ENCODE results near the gene EEA1. TPM values are rescaled to one million over a fixed set of nuclear protein-coding genes. Genes with fewer than 3 reads are reported as not detected.
"Not testable (repeated sequence)": the region's sequence is repeated elsewhere in the genome, so short reads cannot be mapped to it uniquely, and the experiment has no call there.

Gene EEA1
- total RNA-seq, 2 donors from 2014 or later: 32.4 to 33.4 TPM

DNA sequence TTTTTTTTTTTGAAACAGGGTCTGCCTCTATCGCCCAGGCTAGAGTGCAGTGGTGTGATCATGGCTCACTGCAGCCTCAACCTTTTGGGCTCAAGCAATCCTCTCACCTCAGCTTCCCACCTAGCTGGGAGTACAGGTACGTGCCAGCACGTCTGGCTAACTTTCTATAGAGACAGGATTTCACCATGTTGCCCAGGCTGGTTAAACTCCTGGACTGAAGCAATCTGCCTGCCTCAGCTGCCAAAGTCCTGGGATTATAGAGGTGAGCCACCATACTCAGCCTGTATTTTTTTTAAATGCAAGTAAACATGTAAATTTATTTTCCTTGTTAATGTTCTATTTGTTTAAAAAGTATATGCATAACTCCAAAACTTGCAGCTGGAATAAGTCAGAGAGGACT lies 80.4 kb downstream of the EEA1 start:
- DNase-seq: no peak
- intact Hi-C loops (cut with DNase I, micrococcal nuclease): no loop called here
- ATAC-seq: no peak

DNA sequence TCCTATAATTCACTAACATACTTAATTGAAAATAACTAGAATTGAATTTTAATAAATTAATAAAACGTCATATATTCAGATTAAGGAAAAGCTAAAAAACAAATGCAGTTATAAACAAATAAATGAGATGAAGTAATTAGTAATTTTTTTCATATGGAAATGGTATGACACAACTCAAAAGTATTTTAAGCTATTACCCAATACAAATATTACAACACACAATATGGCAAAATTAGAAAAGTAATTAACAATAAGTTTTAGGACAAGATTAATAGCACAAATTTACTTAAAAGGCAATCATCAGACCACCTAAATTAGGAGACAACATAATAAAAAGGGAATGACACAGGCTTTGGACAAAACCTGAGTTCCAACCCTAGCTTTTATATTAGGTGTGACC lies 81.7 kb downstream of the EEA1 start:
- intact Hi-C loops (cut with DNase I, micrococcal nuclease): no loop called here
- DNase-seq (no peak), ATAC-seq (no peak)

DNA sequence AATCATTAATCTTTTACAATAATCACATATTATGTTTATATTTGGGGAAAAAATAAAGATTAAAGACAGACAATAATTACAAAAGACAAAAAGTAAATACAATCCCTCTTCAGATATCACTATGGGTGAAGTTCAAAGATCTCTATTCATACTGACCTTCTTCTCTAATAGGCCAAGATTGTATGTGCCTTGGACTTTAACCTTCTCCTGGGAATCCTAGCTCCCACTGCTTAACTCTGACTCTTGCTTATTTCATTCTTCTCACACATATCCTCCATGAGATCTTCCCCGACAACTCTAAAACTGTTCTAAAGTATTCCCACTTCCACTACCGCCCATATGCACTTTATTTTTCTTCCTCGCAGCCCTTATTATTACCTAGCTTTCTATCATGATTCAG lies 83.8 kb downstream of the EEA1 start:
- intact Hi-C loops (cut with DNase I, micrococcal nuclease): no loop called here
- peak; percentile 66 for ATAC-seq
- DNase-seq: no peak

DNA sequence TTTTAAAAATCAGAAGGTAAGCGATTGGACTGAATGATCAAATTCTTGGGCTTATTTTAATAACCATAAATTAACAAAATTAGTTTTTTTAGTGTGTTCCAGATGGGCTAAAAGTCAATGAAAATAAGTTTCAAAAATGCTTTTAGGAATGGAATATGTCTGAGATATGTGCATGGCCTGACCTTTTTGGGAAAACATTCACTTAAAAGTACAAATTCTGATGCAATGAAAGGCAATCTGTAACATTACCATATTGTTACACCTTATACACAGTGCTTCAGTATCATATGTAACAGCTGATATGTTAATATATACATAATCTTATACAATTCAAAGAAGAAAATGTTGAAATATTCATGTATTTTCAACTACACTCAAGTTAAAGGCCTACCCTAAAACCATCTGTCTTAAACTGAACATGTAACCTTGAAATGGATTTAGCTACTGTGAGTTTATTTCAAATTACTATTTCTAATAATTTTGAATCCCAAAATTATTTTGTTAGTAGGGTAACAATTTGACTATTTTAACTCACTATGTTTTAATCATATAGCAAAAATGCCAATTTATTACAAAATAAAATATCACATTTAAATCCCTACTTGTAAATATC lies 84.8 kb downstream of the EEA1 start:
- intact Hi-C loops (cut with DNase I, micrococcal nuclease): no loop called here
- DNase-seq: no peak
- no peak for ATAC-seq

DNA sequence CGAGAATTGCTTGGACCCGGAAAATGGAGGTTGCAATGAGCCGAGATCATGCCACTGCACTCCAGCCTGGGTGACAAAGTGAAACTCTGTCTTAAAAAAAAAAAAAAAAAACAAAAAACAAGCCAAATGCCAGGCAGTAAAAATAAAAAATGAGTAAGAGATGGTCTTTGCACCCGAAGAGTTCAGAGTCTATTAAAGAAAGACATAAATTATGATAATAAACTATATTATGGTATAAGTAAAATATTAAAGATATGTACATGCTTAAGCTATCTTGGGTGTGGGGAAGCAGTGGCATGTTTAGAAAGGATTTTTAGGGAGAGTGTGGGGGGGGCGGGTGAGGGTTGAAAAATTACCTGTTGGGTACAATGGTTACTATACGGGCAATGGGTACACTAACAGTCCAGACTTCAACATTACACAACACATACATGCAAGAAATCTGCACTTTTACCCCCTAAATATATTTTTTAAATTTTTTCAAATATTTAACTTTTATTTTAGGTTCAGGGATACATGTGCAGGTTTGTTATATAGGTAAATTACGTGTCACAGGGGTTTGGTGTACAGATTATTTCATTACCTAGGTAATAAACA lies 99.3 kb downstream of the EEA1 start:
- DNase-seq (no peak), ATAC-seq (peak; percentile 65)
- intact Hi-C loops (cut with DNase I, micrococcal nuclease): no loop called here

DNA sequence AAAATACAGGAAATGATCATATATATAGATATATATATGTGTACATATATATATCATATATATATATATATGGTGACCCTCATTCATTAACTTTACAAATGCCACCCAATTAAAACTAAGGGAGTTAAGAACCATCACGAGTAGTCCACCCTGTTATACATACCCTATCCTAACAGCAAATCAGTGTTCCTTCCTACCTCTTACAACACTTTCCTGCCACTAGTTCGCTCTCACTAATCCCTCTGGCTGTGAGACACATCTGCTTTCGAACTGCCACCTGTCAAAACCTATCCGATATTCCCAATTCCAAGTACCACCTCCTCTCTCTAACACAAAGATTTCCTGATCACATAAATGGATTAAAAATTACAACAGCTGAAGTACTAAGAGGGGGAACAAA lies 100.5 kb downstream of the EEA1 start:
- DNase-seq: no peak

DNA sequence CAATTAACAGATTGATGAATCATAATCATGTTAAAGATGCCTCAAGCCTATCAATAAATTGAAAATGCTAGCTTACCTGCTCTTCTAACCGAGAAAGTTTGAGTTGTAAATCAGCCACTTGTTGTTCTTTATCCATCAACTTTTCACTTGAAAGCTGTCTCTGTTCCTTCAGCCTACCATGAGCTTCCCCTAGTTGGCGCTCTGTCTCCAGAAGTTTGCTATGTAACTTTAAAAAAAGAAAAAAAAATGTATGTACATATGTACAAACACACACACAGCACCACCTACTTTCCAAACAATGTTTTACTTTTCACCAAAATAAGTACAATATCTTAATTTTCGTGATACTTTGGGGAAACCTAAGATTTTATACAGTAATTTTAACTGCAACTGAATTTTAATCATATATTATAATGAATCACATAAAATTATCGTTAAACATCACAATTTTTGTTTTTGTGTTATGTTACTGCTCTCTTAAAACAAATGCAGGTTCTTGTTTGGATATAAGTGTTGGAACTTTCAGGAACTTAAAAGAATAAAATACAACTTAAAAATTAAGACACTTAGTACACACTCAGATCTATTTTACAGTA lies 101.2 kb downstream of the EEA1 start:
- DNase-seq: peak in 1 of 2 donors; percentile 57
- intact Hi-C loops (cut with DNase I, micrococcal nuclease): no loop called here

More for the DNA sequence above, 100.5 kb downstream of the EEA1 start:
- ATAC-seq: no peak
- intact Hi-C loops (cut with DNase I, micrococcal nuclease): no loop called here

DNA sequence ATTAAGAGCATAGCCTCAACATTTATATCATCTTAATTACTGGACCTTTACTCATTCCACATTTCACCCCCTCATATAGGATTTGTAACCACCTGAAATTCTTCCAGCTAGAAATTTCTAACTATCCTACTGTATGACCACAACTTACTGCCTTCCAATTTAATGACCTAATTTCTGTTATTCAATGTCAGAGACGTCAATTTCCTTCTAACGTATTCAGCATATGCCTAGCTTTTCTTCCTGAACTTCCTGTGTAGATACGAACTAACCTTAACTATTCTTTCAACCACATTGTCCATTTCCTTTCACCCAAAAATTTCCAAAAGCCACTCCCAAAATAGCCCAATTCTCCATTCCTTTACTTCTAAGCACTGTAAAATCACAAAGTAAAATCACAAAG lies 108.0 kb downstream of the EEA1 start:
- intact Hi-C loops (cut with DNase I, micrococcal nuclease): no loop called here
- ATAC-seq: no peak

More for the DNA sequence above, 101.2 kb downstream of the EEA1 start:
- peak; percentile 79 for ATAC-seq

DNA sequence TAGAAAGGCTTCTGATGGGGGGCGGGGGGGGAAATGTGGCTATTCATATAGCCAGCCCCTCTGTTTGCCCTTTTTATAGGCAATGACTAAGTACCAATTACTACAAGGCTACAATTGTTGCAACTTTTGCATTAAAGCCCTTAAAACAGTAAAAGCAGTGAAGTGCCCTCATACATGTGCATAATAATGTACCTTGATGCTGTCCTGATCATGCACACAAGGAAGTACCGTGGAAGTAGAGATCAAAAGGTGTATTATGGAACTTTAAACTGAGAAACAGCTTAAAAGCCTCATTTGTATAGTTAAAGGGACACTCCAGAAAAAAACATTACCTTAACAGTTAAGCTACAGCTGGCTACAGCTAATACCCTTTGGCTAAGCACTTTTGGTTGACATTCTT lies 114.5 kb downstream of the EEA1 start:
- ATAC-seq: peak; percentile 62
- intact Hi-C loops (cut with DNase I, micrococcal nuclease): no loop called here
- no peak for DNase-seq

More for the DNA sequence above, 108.0 kb downstream of the EEA1 start:
- DNase-seq: no peak

DNA sequence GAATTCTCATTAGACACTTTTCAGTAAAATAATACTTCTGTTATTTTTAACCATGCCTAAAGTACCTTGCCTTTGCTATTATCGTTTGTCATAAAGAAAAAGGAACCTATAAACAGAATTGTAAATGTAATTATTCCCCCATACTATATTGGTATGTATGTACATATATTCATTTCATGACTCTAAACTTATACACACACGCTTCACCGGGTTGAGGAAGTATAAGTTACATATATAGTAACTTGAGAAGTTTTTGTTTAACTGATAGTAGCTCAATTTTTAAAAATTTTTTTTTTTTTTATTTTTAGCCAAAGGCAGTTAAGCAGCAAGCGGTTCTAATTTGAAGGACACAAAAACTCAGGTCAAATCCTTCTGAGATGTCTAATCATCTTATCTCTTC lies 118.7 kb downstream of the EEA1 start:
- ATAC-seq: no peak
- no peak for DNase-seq
- intact Hi-C loops (cut with DNase I, micrococcal nuclease): no loop called here

DNA sequence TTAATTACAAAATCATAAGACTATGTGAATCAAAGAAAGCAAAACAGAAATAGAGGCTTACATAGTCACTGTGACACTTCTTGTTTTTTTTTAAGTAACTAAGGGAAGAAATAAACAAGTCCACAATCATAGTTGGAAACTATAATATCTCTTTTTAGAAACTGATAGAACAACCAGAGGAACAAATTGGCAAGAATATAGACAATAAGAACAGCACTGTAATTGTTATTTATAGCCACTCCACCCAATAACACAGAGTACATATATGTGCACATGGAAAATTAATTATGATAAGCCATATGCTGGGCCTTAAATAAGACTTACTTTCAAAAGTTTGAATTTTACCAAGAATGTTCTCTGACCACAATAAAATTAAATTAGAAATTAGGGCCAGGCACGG lies 125.2 kb downstream of the EEA1 start:
- intact Hi-C loops (cut with DNase I, micrococcal nuclease): no loop called here
- no peak for ATAC-seq
- DNase-seq: no peak

DNA sequence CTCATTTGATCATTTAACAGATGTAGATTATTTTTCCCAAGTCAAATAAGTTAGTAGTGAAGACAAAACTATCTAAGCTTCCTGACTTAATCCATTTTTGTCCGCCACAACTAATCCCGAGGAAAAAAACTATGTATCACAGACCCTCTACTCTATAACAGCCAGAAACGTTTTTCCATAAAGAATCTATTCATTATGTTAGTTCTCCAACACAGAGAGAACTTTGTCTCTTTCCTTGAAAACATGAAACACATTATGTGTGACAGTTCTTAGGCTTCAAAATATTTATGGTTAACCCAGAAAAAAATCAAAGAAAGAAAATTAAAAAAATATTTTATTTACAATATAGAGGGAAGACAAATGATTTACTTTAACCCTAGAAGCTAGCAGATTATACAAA lies 126.2 kb downstream of the EEA1 start:
- DNase-seq (no peak), ATAC-seq (no peak)
- intact Hi-C loops (cut with DNase I, micrococcal nuclease): no loop called here

DNA sequence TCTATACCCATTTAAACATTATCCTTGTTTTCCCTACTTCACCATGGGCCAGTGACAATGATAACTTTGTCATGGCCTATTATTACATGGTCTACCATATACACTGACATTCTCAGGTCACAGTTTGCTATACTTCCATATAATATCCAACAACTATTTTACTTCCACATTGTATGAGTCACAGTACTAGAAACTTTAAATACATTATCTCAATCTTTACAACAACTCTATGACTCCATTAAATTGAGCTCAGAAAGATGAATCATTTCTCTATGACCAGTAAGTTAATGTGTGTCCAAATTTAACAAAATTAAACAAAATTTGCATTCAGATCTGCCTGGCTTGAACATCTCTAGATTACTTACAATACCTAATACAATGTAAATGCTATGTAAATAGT lies 132.4 kb downstream of the EEA1 start:
- ATAC-seq (peak; percentile 54), DNase-seq (no peak)

DNA sequence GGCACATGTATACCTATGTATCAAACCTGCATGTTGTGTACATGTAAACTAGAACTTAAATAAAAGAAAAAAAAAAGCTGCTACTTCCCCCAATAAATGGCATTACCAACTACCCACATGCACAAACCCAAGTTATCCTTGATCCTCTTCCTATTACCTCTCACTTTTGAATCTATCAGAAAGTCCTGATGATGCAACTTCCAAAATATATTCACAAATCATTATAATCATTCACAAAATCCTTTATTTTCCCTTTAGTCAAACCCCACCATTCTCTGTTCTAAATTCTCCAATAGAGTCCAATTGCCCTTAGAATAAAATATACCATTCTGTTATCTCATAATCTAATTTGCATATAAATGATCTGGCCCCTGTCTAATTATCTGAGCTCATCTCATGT lies 134.3 kb downstream of the EEA1 start:
- DNase-seq (no peak), ATAC-seq (no peak)
- intact Hi-C loops (cut with DNase I, micrococcal nuclease): no loop called here

More for the DNA sequence above, 132.4 kb downstream of the EEA1 start:
- intact Hi-C loops (cut with DNase I, micrococcal nuclease): no loop called here

DNA sequence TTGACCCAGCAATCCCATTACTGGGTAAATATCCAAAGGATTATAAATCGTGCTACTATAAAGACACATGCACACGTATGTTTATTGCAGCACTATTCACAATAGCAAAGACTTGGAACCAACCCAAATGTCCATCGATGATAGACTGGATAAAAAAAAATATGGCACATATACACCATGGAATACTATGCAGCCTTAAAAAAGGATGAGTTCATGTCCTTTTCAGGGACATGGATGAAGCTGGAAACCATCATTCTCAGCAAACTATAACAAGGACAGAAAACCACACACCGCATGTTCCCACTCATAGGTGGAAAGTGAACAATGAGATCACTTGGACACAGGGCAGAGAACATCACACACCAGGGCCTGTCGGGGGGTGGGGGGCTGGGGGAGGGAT lies 134.7 kb downstream of the EEA1 start:
- intact Hi-C loops (cut with DNase I, micrococcal nuclease); ATAC-seq; DNase-seq: not testable (repeated sequence)

DNA sequence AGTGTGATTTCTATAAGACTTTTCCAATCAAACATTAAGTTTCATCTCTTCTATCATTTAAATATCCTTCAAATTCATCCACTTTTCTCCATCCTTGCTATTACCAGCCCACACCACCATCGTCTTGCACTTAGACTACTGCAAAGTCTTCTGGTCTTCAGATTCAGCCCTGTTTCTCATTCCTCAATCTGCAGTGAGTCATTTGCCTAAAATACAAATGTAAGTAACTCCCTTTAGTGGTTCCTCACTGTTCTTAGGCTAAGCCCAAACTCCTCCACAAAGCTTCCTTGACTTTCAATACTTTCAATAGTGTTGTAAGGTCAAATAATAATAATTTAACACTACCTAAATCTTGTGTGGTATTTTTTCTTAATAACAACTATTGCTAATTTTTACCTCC lies 143.1 kb downstream of the EEA1 start:
- DNase-seq: no peak
- intact Hi-C loops (cut with DNase I, micrococcal nuclease): no loop called here
- ATAC-seq: no peak

DNA sequence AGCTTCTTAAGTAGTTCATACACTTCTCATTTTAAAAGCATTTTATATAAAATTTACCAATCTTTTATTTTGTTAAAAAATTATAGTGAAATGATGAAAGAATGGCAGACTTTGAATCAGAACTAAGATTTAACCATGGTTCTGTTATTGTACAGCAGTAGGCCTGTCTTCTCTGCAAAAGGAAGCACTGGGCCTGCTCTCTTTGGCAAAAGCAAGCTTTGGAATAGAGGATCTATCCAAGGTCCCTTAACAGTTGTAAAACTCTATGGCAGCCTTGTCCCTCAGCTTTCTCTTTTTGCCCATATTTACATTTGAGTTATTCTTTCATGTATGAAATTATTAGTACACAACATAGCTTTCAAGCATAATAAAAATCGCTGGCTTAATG lies 143.5 kb downstream of the EEA1 start:
- DNase-seq (no peak), ATAC-seq (no peak)
- intact Hi-C loops (cut with DNase I, micrococcal nuclease): no loop called here

DNA sequence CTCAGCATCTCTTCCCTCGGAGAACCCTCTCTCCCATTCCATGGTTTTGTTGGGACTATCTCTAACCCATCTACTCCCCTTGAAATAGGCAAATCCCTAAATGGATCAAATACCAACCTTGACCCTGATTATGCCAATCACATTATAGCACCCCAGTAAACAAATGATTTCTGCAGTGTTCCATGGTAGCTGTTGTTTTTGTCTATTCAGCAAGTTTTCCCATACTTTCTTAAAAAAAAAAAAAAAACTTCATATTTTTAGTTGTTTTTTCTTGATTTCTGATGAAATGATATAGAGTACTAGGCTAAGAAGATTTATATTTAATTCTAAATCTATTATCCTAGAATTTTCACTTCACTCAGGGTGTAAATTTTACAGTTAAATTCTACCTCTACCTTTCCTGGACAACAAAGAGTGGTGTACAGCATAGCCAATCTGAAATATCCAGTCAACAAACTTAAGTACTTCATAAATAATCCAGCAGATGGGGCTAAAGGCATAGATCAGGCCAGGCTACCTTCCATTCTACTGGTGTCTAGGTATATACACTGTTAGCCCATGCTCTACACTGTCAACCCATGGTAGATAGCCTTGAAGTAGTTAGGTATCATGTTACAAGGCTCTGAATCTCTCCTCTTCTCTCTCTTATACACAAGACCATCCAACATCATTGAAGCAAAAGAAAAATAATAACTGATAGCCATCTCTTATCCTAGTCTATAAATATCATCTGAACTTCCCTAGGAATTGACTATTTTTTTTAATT lies 144.1 kb downstream of the EEA1 start:
- DNase-seq: no peak
- peak; percentile 98 for ATAC-seq
- intact Hi-C loops (cut with DNase I, micrococcal nuclease): no loop called here

DNA sequence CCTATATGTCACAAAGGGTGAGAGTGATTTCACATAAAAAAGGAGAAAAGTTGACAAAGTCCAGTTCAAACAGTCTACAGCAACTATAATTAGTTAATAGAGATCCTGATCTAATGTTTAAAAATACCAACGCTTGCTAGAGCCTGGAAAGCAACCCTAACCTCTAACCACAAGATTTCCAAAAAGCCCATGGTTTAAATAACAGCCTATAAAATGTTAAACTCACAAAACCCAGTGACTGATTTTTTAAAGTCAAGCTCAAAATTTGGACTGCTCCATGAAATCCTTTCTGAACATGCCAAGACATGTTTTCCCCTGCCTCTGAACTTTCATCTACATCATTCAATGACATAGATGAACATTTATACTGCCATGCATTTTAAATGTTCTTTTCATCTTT lies 144.7 kb downstream of the EEA1 start:
- ATAC-seq (no peak), DNase-seq (no peak)
- intact Hi-C loops (cut with DNase I, micrococcal nuclease): no loop called here

DNA sequence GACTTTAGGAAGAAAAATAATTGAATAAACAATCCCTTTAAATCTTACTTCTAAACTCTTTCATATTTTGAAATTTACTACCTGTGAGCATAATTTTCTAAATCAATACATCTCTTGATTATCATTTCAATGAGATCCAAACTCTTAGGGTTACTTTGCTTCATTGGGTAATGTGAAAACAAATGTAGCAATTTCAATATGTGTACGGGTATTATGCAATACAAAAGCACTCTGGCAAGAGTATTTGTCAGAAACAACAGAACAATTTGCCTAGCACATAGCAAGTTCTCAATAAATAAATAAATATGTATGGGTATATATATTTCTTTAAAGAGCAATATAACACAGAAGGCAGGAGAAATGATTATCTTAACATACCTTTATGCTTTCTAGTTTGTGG lies 149.2 kb downstream of the EEA1 start:
- DNase-seq (no peak), ATAC-seq (no peak)
- intact Hi-C loops (cut with DNase I, micrococcal nuclease): no loop called here

Data from left colon (tissue), 2 donors.